AG04450 (cell line): Measurements from ENCODE around the gene TUSC2. TPM values are rescaled to one million over a fixed set of nuclear protein-coding genes. Genes with fewer than 3 reads are reported as not detected.

Source experiments
- CTCF ChIA-PET: fragments of 300-600, 350-600 bp; formaldehyde crosslinking; extraction: SDS; loops from one replicate; lab custom pipeline; 2022; ENCODE audit warnings: antibody characterized with exemption, inconsistent platforms; lab: Charles Lee
- POLR2A ChIA-PET: fragments of 350-600 bp; formaldehyde crosslinking; extraction: SDS; loops from one replicate; lab custom pipeline; 2021; ENCODE audit warnings: antibody characterized with exemption, inconsistent platforms; lab: Yijun Ruan, JAX
- DNase-seq: peaks from one replicate; pipeline ENCODE4 v3.0.0-alpha.2; 2011; ENCODE audit warnings: low read depth, low spot score
- H3K27ac ChIP-seq: one replicate; pipeline ENCODE4 v1.5.1; 2012; ENCODE audit warnings: low read depth, low read length, control low read depth
- H3K27me3 ChIP-seq: one replicate; pipeline ENCODE4 v1.6.0; 2012; ENCODE audit warnings: low read length; ENCODE audit not compliant: control insufficient read depth, insufficient read depth
- H3K4me3 ChIP-seq: 2 replicates; pipeline ENCODE4 v1.5.1; 2011; ENCODE audit warnings: mild to moderate bottlenecking, low read depth, low read length, control low read depth
- H3K9me3 ChIP-seq: 2 replicates; pipeline ENCODE4 v1.5.1; 2012; ENCODE audit warnings: low read length; ENCODE audit not compliant: control insufficient read depth, insufficient read depth
- polyA plus RNA-seq: library from polyadenylated mRNA; depleted of rRNA; stranded (reverse); fragments of >200 nt; gene quantifications from 2 replicates; pipeline ENCODE4 v1.2.3, GENCODE V29; 2011
- TF ChIP-seq, protein P1 (sequence below): IDR thresholded peaks from 2 replicates; pipeline ENCODE4 v1.5.1; 2011; ENCODE audit warnings: low read depth, low read length, control low read depth, inconsistent platforms

The TUSC2 gene
- polyA plus RNA-seq, 1 experiment: 25.3 TPM

DNA sequence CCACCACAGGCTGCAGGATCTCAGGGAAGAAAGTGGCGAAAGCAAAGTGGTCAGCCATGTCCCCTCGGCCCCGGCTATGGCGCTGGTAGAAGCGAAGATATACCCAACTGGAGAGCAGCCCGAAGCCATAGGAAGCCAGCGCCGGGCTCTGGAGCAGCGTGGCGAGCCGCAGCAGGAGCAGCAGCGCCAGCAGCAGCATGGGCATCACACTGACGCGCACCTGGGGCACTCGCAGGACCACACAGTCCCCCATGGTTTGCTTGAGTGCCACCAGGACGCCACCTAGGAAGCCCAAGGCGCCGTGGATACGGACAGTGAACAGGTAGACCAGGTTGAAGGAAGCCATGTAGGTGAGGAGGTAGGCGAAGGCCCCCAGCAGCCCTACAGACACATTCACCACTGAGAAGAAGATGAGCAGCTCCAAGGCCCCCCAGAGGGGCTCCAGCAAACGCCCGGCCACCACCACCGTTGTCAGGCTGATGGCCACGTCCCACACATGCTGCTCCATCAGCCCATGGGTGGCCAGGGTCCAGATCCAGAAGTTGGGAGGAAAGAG, 30.4 kb upstream of the TUSC2 start:
- CTCF ChIA-PET: no interaction called here
- H3K27ac ChIP-seq: peak overlapping the region; percentile 57
- H3K4me3 ChIP-seq: peak overlapping the region; percentile 99
- DNase-seq: no peak
- TF ChIP-seq, protein P1, sequence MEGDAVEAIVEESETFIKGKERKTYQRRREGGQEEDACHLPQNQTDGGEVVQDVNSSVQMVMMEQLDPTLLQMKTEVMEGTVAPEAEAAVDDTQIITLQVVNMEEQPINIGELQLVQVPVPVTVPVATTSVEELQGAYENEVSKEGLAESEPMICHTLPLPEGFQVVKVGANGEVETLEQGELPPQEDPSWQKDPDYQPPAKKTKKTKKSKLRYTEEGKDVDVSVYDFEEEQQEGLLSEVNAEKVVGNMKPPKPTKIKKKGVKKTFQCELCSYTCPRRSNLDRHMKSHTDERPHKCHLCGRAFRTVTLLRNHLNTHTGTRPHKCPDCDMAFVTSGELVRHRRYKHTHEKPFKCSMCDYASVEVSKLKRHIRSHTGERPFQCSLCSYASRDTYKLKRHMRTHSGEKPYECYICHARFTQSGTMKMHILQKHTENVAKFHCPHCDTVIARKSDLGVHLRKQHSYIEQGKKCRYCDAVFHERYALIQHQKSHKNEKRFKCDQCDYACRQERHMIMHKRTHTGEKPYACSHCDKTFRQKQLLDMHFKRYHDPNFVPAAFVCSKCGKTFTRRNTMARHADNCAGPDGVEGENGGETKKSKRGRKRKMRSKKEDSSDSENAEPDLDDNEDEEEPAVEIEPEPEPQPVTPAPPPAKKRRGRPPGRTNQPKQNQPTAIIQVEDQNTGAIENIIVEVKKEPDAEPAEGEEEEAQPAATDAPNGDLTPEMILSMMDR: no peak
- POLR2A ChIA-PET: no interaction called here
- peaks cover 6% of the 10 kb centered on the region; the same call in 1 of the 2 replicates for H3K9me3 ChIP-seq
- H3K27me3 ChIP-seq: no peaks in the 10 kb centered on the region

DNA sequence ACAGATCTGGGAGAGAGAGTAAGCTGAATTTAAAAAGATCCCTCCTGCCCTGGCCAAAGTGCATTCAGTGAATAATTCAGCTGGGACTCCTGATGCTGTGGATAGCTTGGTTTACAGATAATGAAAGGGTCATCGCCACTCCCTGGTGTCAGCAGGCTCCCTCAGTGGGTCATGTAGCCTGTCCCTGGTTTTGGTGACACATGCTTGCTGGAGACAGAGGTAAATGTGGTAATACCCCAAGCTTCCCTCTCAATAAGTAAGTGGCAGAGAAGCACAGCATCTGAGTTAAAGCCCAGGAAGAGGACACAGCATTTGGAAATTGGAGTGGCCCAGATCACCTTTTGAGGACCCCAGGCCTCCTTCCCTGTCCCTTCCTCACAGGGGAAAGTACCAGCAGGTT, 29.5 kb upstream of the TUSC2 start:
- no peak for DNase-seq
- POLR2A ChIA-PET: interaction anchor here (1.4 kb wide), 1 partner anchor 10 kb away, joined by 3 read pairs; no protein-coding TSS in a partner anchor
- peak overlapping the region; percentile 99 for H3K4me3 ChIP-seq
- TF ChIP-seq, protein P1: no peak
- H3K27me3 ChIP-seq: no peaks in the 10 kb centered on the region
- H3K9me3 ChIP-seq: peaks cover 6% of the 10 kb centered on the region; the same call in 1 of the 2 replicates
- CTCF ChIA-PET: interaction anchor here (0.5 to 1.4 kb wide), 4 partner anchors 10 to 259 kb away, joined by 3 to 7 read pairs (median 4); no protein-coding TSS in a partner anchor
- H3K27ac ChIP-seq: no peak overlapping the region

DNA sequence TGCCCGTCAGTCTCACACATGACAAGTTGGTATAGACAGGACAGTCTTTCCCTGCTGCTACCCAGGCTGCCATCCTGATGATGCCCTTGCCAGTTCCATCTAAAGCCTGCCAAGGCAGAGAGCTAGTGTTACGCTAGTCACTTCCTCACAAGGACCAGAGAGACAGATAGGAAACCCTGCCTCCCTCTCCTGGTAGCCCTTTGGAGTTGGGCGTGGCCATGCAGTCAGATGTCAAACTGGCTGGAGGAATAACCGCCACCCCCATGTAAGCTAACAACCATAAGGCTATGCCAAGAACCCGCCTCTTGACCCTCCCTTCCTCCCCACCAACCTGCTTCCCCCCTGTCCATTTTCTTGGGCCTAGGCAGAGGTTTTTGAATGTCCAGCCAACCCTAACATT, 28.5 kb upstream of the TUSC2 start:
- Histone ChIP-seq H3K27me3 (no peaks in the 10 kb centered on the region), H3K27ac (no peak overlapping the region), H3K9me3 (peaks cover 6% of the 10 kb centered on the region; the same call in 1 of the 2 replicates), H3K4me3 (peak overlapping the region; percentile 99)
- CTCF ChIA-PET: interaction anchor here (0.7 to 1.4 kb wide), 4 partner anchors 9 to 1326 kb away, joined by 3 to 7 read pairs (median 4); no protein-coding TSS in a partner anchor
- no peak for DNase-seq
- POLR2A ChIA-PET: interaction anchor here (0.5 to 1.4 kb wide), 2 partner anchors 9 to 11 kb away, joined by 3 to 4 read pairs; no protein-coding TSS in a partner anchor
- TF ChIP-seq, protein P1: no peak

DNA sequence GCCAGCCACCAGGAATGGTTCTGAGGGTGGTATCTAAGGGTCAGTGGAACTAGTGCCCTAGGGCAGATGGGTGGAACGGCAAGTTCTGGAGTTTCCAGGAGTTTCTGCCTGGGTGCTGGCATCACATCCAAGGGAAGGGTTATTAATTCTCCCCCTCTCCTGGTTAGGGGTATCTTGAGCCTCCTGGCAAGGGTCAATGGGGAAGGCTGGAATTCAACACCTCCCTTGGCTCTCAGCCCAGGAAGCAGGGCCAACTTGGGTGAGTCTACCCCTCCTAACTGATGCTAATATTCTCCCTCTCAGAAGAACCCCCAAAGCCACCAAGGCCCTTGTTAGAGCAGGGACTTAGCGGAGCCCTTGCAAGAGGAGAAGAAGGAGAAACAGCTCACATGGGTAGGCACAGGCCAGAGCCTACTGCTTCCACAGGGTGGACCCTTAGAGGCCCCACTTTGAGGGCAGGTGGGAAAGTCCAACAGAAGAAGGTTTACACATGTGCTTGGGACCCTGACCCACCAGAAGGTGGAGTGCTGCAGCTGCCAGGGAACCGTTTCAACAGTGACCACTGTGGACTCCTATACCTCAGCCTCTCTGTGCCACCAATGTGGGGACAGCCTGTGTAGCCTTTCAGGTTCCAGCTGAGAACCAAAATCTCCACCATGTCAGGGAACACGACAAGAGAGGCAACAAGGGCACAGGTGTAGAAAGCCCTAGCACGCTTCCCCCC, 28.0 kb upstream of the TUSC2 start:
- no peaks in the 10 kb centered on the region for H3K27me3 ChIP-seq
- DNase-seq: no peak
- ChIA-PET CTCF (no interaction called here), POLR2A (interaction anchor here (0.5 to 1.4 kb wide), 2 partner anchors 8 to 11 kb away, joined by 3 to 4 read pairs; no protein-coding TSS in a partner anchor)
- peak overlapping the region; percentile 99 for H3K4me3 ChIP-seq
- H3K27ac ChIP-seq: peak overlapping the region; percentile 34
- TF ChIP-seq, protein P1: no peak
- peaks cover 6% of the 10 kb centered on the region; the same call in 1 of the 2 replicates for H3K9me3 ChIP-seq
